HepG2 (cell line): Measurements from ENCODE around the gene LAMB3. TPM values are rescaled to one million over a fixed set of nuclear protein-coding genes. Genes with fewer than 3 reads are reported as not detected.

Experiments used
- ATAC-seq: fragments of 200-7000 bp; cut with Tn5 transposase; 3 replicates; pipeline ENCODE4 v1.9.1; 2020; ENCODE audit warnings: mild to moderate bottlenecking, moderate library complexity
- BruUV-seq: library from RNA; stranded (reverse); fragments of 400-500 nt; replicated peaks from 2 replicates; lab custom pipeline; 2021; lab: Mats Ljungman, UMichigan
- CTCF ChIA-PET: fragments of 300-600 bp; formaldehyde crosslinking; extraction: SDS; loops from one replicate; lab custom pipeline; 2021; ENCODE audit warnings: low total read pairs, inconsistent platforms, low intra/inter-chr PET ratio; lab: Yijun Ruan, JAX
- POLR2A ChIA-PET: fragments of 350-600 bp; sonication (Branson Sonifier 250); formaldehyde crosslinking; loops from one replicate; lab custom pipeline; 2020; ENCODE audit warnings: antibody characterized with exemption, inconsistent platforms; lab: Yijun Ruan, JAX
- DNase-seq: peaks from one replicate; pipeline ENCODE4 v3.0.0-alpha.2; 2015; ENCODE audit warnings: low spot score
- FAIRE-seq: peaks from 3 replicates; lab custom pipeline; 2011; peaks lifted over from hg19 to GRCh38; lab: Jason Lieb, UNC
- H2AFZ ChIP-seq: one replicate; pipeline ENCODE4 v1.6.1; 2011; ENCODE audit warnings: low read length, inconsistent platforms
- H3K27ac ChIP-seq: fragments of 300-600 bp; 3 replicates; pipeline ENCODE4 v1.8.0; 2011; ENCODE audit warnings: mixed run types, mild to moderate bottlenecking, mixed read lengths, low read length, inconsistent platforms; ENCODE audit not compliant: insufficient read depth; ENCODE audit errors: extremely low read length
- H3K27me3 ChIP-seq, 2 experiments: fragments of 200-600 bp in 1 of 2; 2 replicates in 1 of 2; 3 replicates in 1 of 2; pipeline versions ENCODE4 v1.6.0 to v1.8.0; 2011; ENCODE audit warnings: low read length in 2 of 2, mild to moderate bottlenecking in 2 of 2, moderate library complexity in 2 of 2, inconsistent platforms in 1 of 2; ENCODE audit not compliant: insufficient read depth in 2 of 2, control insufficient read depth in 1 of 2
- H3K36me3 ChIP-seq, 2 experiments: fragments of 200-600 bp in 1 of 2; replicated peaks in 1 of 2; 2 replicates in 1 of 2; 3 replicates in 1 of 2; pipeline versions ENCODE4 v1.5.1 to v1.8.0; 2011; ENCODE audit warnings: low read length in 2 of 2, inconsistent platforms in 1 of 2; ENCODE audit not compliant: insufficient read depth in 2 of 2, control insufficient read depth in 1 of 2
- H3K4me1 ChIP-seq: 2 replicates; pipeline ENCODE4 v1.5.1; 2012; ENCODE audit warnings: low read length, inconsistent platforms; ENCODE audit not compliant: insufficient read depth
- H3K4me2 ChIP-seq: 2 replicates; pipeline ENCODE4 v1.6.0; 2011; ENCODE audit warnings: low read depth, low read length, inconsistent platforms
- H3K4me3 ChIP-seq, 3 experiments: fragments of 200-600 bp in 1 of 3; sonication (generic), shearing (Covaris generic) in 1 of 3; replicated peaks in 1 of 3; 2 replicates each; pipeline ENCODE4 v1.5.1; 2011 to 2016; ENCODE audit warnings: low read length in 3 of 3, inconsistent platforms in 2 of 3, low read depth in 2 of 3, mild to moderate bottlenecking in 2 of 3, control low read depth in 1 of 3, mixed read lengths in 1 of 3; ENCODE audit not compliant: insufficient read depth in 1 of 3
- H3K79me2 ChIP-seq: one replicate; pipeline ENCODE4 v1.6.1; 2011; ENCODE audit warnings: low read length, inconsistent platforms; ENCODE audit not compliant: insufficient read depth
- H3K9ac ChIP-seq: 2 replicates; pipeline ENCODE4 v1.6.0; 2011; ENCODE audit warnings: mild to moderate bottlenecking, low read depth, low read length, inconsistent platforms; ENCODE audit not compliant: insufficient read depth
- H3K9me3 ChIP-seq: 2 replicates; pipeline ENCODE4 v1.5.1; 2012; ENCODE audit warnings: mild to moderate bottlenecking, low read length
- H4K20me1 ChIP-seq: 2 replicates; pipeline ENCODE4 v1.6.0; 2011; ENCODE audit warnings: inconsistent platforms, mild to moderate bottlenecking, low read length, moderate library complexity; ENCODE audit not compliant: insufficient read depth
- ARID3A ChIP-seq: IDR thresholded peaks from 2 replicates; pipeline ENCODE4 v1.6.1; 2012; ENCODE audit warnings: low read depth, low read length, improper control_type of control experiment
- ARNT2 ChIP-seq: sonication (generic); formaldehyde crosslinking; IDR thresholded peaks from 2 replicates; pipeline ENCODE4 v1.8.0; 2022; ENCODE audit warnings: mild to moderate bottlenecking, low read depth, missing genetic modification reagents, moderate library complexity
- ATF5 ChIP-seq: sonication (generic); formaldehyde crosslinking; IDR thresholded peaks from 2 replicates; pipeline ENCODE4 v1.4.0; 2020; ENCODE audit warnings: mild to moderate bottlenecking, low read depth, missing genetic modification reagents
- BCL6 ChIP-seq: IDR thresholded peaks from 2 replicates; pipeline ENCODE4 v1.6.1; 2016; ENCODE audit warnings: missing genetic modification reagents, missing compliant biosample characterization
- CC2D1A ChIP-seq: sonication (generic); formaldehyde crosslinking; IDR thresholded peaks from 2 replicates; pipeline ENCODE4 v1.8.1; 2023; ENCODE audit warnings: mild to moderate bottlenecking, missing genetic modification reagents
- MATR3 ChIP-seq: sonication (generic); formaldehyde crosslinking; IDR thresholded peaks from 2 replicates; pipeline ENCODE4 v1.4.0; 2020; ENCODE audit warnings: missing genetic modification reagents
- NFKBIZ ChIP-seq: IDR thresholded peaks from 2 replicates; pipeline ENCODE4 v1.6.1; 2018; ENCODE audit warnings: missing genetic modification reagents, missing compliant biosample characterization
- NR2F2 ChIP-seq: IDR thresholded peaks from 2 replicates; pipeline ENCODE4 v1.6.1; 2012; ENCODE audit warnings: low read depth, inconsistent platforms, borderline replicate concordance
- NR2F6 ChIP-seq, 2 experiments: IDR thresholded peaks; 2 replicates each; pipeline ENCODE4 v1.6.1; 2016; ENCODE audit warnings: antibody characterized with exemption in 1 of 2, mild to moderate bottlenecking in 1 of 2
- SNAPC4 ChIP-seq: sonication (generic); formaldehyde crosslinking; IDR thresholded peaks from 2 replicates; pipeline ENCODE4 v1.4.0; 2020; ENCODE audit warnings: mild to moderate bottlenecking, missing genetic modification reagents
- ZFP82 ChIP-seq: sonication (generic); formaldehyde crosslinking; IDR thresholded peaks from 2 replicates; pipeline ENCODE4 v1.5.1; 2020; ENCODE audit warnings: mild to moderate bottlenecking, missing genetic modification reagents, borderline replicate concordance
- ZNF574 ChIP-seq: sonication (generic); formaldehyde crosslinking; IDR thresholded peaks from 2 replicates; pipeline ENCODE4 v1.4.0; 2020; ENCODE audit warnings: missing genetic modification reagents
- WGBS: methylation state at CpG from one replicate; pipeline ENCODE4 v1.1.6; 2017; ENCODE audit warnings: low lambda C conversion rate; 5-methylcytosine and 5-hydroxymethylcytosine counted together
- in situ Hi-C: cut with HindIII; loops from 2 replicates; pipeline ENCODE4 v1.10.0; 2017; ENCODE audit warnings: low pct_unique_long_range_greater_than_20kb; ENCODE audit not compliant: extremely low pct_ligation_motif_present
- intact Hi-C: fragments of 100-400 bp; cut with micrococcal nuclease; formaldehyde crosslinking; loops from one replicate; pipeline ENCODE4 v1.10.0; 2022; ENCODE audit not compliant: unreplicated experiment
- polyA plus RNA-seq, 8 experiments: library from polyadenylated mRNA; depleted of rRNA in 3 of 8; stranded (reverse) in 7 of 8; unstranded in 1 of 8; fragments of >200 nt; fragmentation: Illumina TruSeq in 4 of 8; extraction: Trizol in 4 of 8; gene quantifications; 2 replicates each; pipeline versions ENCODE4 v1.2.1 to v1.2.3, GENCODE V29; 2011 to 2016; ENCODE audit warnings: low read depth in 4 of 8, missing spikeins in 1 of 8, mixed read lengths in 1 of 8; ENCODE audit not compliant: insufficient read depth in 1 of 8
- total RNA-seq, 5 experiments: library from RNA; depleted of rRNA; stranded (reverse); fragments of >200 nt; fragmentation: Illumina TruSeq; extraction: Trizol; gene quantifications; 2 replicates each; pipeline ENCODE4 v1.2.3, GENCODE V29; 2016; ENCODE audit warnings: low read depth in 1 of 5

Gene LAMB3
- total and polyA plus RNA-seq, 2 of the 13 experiments (the other 11 are each of a cell fraction or from before 2014, with no cell fraction given): 0.18 to 0.24 TPM

DNA sequence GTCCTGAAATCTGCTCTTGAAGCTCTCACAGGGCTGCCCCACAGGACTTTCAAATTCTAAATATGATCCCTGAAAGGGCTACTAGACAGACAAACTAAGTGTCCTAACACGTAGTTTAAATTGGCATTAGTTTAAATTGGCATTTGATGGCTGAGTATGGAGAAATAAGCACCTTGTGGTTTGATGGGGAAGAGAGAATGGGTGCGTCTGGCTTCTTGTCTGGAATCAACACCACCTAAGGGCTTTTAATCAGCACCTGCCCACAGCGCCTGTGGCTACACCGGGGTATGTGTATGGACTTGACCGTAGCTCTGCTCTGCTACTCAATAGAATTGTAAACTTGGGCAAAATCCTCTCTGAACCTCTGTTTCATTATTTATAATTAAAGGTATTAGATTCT is 5.7 kb upstream of the LAMB3 start (continued):
- TF ChIP-seq ATF5 (CRISPR knock-in tag) (no peak), ZNF574 (CRISPR knock-in tag) (no peak), ZFP82 (CRISPR knock-in tag) (no peak)

DNA sequence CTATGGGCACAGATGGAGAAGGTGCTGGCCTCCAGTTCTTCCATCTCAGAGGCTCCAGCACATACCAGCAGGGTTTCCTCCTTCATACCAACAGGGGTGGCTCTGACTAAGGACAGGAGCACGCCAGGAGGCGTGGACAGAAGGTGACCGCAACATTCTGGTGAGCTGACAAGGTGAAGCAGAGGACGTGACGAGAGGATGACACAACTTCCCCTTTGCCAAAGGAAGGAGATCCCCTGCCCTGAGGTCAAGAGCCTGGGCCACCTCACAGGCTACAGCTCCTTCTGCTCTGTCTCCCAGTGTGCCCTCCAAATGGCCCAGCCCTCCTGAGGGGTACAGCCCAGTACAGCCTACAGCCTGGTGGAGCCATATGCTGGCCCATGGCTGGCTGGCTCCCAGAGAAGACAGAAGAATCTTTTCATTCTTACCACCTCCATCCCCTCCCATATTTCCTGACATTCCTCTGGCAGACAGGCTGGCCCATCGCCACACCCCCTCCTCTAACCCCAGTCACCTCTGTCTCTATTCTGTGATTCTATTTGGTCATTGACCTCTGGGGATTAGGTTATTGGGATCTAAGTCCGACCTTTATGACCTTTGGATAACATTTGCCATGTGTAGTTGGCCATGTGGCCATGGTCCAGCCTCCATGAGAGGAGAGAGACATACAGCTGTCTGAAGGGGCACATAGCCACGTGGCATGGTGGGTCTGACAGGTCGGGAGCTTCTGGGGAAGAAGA is 5.1 kb upstream of the LAMB3 start:
- Histone ChIP-seq H3K27me3 (peaks cover 2 to 5% of the 10 kb centered on the region in 2 experiments; a peak in 1 of 5 replicates), H3K9ac (no peak overlapping the region), H4K20me1 (no peaks in the 10 kb centered on the region), H3K9me3 (no peaks in the 10 kb centered on the region), H3K36me3 (no peaks in the 10 kb centered on the region), H2AFZ (no peak overlapping the region), H3K4me2 (no peak overlapping the region), H3K4me3 (no peak overlapping the region), H3K27ac (no peak overlapping the region), H3K4me1 (peaks cover 39% of the 10 kb centered on the region), H3K79me2 (no peaks in the 10 kb centered on the region)
- no peak for FAIRE-seq
- in situ Hi-C loops: no loop called here
- 25% methylated on average over 9 of the region's 9 CpGs for WGBS
- POLR2A ChIA-PET: no interaction called here
- CTCF ChIA-PET: no interaction called here
- intact Hi-C loops: no loop called here
- DNase-seq: no peak
- no peak for ATAC-seq
- BruUV-seq: no TSS peak
- TF ChIP-seq ARID3A (no peak), NR2F2 (peak; percentile 74; the same call in 1 of the 2 replicates), ARNT2 (no peak), NFKBIZ (CRISPR knock-in tag) (no peak), NR2F6 (IDR thresholded peaks at IDR 0.05) (peak; percentile 42), NR2F6 (CRISPR knock-in tag; IDR thresholded peaks at IDR 0.05) (no peak), SNAPC4 (CRISPR knock-in tag) (no peak), CC2D1A (CRISPR knock-in tag) (no peak), MATR3 (no peak), BCL6 (CRISPR knock-in tag) (no peak)
